T-helper 2 cell treated with Interferon-gamma antibody and Interleukin-4, amounts not matched to agents 100 ng/mL and 5 ng/mL, for 36 hours (primary cell): ENCODE data around the gene CACNA1H. TPM values are rescaled to one million over a fixed set of nuclear protein-coding genes. Genes with fewer than 3 reads are reported as not detected.
"Not testable (repeated sequence)": the region's sequence is repeated elsewhere in the genome, so short reads cannot be mapped to it uniquely, and the experiment has no call there.

ENCODE experiments used
- intact Hi-C: fragments of 100-400 bp; cut with micrococcal nuclease; formaldehyde crosslinking; loops from one replicate; pipeline ENCODE4 v1.15.1; 2023
- total RNA-seq: library from RNA; stranded (reverse); gene quantifications from 2 replicates; pipeline ENCODE4 v1.2.3, GENCODE V29; 2022

CACNA1H gene
- total RNA-seq, 1 donor from 2014 or later: 0.66 TPM

DNA sequence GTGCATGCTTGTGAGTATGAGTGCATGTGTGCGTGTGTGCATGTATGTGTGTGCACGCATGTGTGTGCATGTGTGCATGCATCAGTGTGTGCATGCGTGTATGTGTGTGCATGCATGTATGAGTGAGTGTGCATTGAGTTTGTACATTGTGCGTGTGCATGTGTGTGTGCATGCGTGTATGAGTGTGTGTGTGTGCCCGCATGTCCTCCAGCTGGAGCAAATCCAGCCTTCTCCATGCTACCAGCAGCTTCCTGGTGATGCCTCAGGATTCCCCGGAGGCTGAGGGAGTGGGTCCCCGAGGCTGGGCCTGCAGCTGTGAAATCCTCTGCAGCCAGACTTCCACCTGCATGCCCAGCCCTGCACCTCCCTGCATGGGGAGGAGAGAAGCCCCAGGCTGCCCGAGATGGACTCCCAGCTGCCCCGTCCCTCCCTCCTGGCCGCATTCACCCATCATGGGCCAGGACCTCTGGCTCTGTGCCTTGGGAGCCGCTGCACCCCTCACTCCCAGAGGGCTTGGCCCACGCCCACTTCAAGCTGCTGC, 112.3 kb downstream of the CACNA1H start:
- intact Hi-C loops: no loop called here

DNA sequence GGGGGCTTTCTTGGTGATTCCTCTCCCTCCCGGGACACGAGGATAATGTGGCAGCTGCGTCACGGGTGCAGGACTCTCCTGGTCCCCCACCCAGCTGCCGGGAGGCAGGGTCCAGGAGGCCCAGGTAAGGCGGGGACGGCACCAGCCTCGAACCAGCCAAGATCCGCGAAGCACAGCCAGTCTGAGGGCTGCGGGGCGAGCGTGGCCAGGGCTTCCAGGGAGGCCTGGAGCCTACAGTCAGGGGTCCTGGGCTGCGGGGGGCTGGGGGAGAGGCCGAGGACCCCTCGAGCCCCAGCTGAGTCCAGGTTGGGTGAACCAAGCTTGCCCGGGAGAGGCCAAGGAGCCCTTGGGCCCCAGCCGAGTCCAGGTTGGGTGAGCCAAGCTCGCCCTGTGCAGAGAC, 112.9 kb downstream of the CACNA1H start:
- intact Hi-C loops: no loop called here

DNA sequence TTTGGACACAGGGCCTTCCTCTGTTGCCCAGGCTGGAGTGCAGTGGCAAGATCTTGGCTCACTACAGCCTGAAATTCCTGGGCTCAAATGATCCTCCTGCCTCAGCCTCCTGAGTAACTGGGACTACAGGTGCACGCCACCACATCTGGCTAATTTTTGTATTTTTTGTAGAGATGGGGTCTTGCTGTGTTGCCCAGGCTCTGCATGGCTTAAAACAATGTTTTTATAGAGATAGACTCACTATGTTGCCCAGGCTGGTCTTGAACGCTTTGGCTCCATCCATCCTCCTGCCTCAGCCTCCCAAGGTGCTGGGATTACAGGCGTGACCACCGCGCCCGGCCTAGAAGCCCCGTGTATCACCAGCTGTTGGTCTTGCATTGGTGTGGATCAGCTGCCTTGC, 116.5 kb downstream of the CACNA1H start:
- intact Hi-C loops: not testable (repeated sequence)

GRCh38 chr16:1271380-1271723, 118.4 kb downstream of the CACNA1H start:
- intact Hi-C loops: no loop called here

Other genes with a start within 250 kb of the CACNA1H start
- 19.4 and 21.9 TPM in 2 replicates for gene LMF1, start 182.1 kb upstream of the CACNA1H start, total RNA-seq
- gene SOX8, start 171.3 kb upstream of the CACNA1H start, total RNA-seq: 0.11 TPM in 1 of 2 replicates, not detected in the other
- gene SSTR5, start 80.4 kb upstream of the CACNA1H start, total RNA-seq: not detected in 2 replicates
- not detected in 2 replicates for gene C1QTNF8, start 56.9 kb upstream of the CACNA1H start, total RNA-seq
- gene TPSG1, start 72.2 kb downstream of the CACNA1H start, total RNA-seq: not detected in 2 replicates
- gene TPSB2, start 77.1 kb downstream of the CACNA1H start, total RNA-seq: not detected in 2 replicates
- gene TPSAB1, start 87.6 kb downstream of the CACNA1H start, total RNA-seq: not detected in 2 replicates
- gene TPSD1, start 103.0 kb downstream of the CACNA1H start, total RNA-seq: not detected in 2 replicates
- gene UBE2I, start 156.5 kb downstream of the CACNA1H start, total RNA-seq: 210 and 217 TPM in 2 replicates
- gene BAIAP3, start 180.5 kb downstream of the CACNA1H start, total RNA-seq: 0.18 and 0.66 TPM in 2 replicates
- gene TSR3, start 198.8 kb downstream of the CACNA1H start, total RNA-seq: 43.3 and 44.4 TPM in 2 replicates
- 26.0 and 34.6 TPM in 2 replicates for gene GNPTG, start 198.8 kb downstream of the CACNA1H start, total RNA-seq